Activated CD8-positive, alpha-beta memory T cell treated with anti-CD3 and anti-CD28 coated beads, Interleukin-2, amount 50 U/mL, for 24 hours (primary cell): ENCODE data around the gene VPS35L.
"Not testable (repeated sequence)": the region's sequence is repeated elsewhere in the genome, so short reads cannot be mapped to it uniquely, and the experiment has no call there.

Source experiments
- DNase-seq: peaks from one replicate; pipeline ENCODE4 v3.0.0-alpha.2; 2020; ENCODE audit errors: extremely low read depth

Gene VPS35L

DNA sequence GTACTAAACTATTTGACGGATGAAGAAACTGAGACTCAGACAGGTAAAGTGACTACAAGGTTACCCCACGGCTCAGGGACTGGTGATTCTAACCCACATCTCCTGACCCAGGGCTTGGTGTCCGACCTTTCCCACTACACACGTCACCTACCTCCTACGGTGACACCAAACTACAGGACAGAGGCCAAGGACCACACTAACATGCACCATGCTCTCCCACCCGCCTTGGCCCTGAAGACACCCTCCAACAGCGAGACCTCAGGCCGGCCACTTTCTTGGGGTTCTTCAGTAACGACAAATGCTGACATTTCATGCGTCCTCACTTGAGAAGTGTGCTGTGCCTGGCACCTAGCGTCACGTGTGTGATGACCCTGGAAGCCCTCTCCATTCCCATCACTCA is 156.1 kb downstream of the VPS35L start:
- no peak for DNase-seq

DNA sequence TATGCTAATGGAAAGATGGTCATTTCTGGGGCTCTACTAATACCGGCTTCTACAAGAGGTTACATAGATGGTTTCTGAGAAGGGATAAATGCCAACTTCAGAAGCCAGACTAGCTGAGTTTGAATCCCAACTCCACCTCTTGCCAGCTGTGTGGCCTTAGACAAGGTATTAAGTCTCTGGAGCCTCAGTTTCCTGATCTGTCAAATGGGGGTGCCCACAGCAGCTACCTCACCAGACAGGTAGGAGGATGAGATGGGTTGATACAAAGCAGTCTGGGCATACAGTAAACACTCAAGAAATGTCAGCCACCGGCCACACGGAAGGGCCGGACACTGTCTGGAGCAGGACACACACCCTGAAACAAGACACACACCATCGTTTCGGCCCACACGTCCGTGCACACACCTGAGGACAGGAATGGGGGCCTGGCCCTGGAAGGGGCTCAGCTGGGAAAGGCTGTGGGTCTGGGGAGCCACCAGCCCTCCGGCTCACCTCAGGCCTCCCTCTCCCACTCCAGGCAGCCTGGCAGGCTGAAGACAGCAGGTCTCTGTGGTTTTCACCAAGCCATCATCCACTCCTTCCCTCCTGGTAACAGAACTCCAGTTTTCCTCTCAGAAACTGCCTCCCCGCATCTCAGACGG is 157.0 kb downstream of the VPS35L start:
- DNase-seq: no peak

DNA sequence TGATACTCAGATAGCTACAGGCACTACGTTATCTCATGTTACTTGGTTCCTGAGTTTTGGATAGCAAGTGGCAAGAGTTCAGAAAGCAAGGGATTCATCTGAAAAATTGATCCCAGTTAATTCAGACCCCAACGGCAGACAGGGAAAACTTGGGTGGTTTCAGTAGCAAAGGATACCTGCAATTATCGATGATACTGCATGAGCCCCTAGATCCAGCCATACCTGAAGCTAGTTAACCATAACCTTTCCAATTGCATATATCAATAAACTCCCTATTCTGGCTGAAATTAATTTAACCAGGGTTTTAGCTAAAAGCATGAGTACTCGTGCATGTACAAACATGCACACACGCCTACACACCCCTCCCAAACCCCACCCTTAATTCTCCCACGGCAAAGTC is 158.2 kb downstream of the VPS35L start:
- DNase-seq: no peak

DNA sequence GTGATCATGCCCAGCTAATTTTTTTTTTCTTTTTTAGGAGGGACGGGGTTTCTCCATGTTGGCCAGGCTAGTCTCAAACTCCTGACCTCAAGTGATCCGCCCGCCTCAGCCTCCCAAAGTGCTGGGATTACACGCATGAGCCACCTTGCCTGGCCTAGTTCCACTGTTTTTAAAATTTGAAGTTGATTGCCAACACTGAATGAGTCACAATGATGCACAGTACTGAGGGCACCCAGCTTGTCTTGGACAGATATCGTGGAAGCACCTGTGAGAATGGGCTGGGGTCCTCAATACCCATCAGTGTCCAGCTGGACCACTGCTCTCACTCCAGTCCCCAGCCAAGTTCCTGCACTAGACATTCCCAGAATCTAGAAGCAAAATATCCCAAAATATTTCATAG is 160.1 kb downstream of the VPS35L start:
- no peak for DNase-seq

DNA sequence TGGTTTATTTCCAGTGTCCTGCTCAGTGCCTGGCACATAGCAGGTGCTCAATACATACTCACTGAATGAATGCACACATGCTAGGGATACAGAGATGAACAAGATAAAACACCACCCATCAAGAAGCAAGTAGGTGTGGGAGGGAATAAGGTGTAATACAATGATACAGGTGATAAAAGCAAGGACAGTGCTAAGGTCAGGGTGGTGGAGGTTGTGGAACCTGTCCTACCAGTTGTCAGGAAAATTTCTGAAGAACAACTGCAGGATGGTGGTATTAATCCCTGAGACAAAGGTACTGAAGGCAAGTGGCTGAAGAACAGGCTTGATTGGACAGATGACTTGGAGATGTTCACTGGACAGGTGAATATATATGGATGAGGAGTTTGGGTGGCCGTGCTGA is 160.7 kb downstream of the VPS35L start:
- DNase-seq: no peak

DNA sequence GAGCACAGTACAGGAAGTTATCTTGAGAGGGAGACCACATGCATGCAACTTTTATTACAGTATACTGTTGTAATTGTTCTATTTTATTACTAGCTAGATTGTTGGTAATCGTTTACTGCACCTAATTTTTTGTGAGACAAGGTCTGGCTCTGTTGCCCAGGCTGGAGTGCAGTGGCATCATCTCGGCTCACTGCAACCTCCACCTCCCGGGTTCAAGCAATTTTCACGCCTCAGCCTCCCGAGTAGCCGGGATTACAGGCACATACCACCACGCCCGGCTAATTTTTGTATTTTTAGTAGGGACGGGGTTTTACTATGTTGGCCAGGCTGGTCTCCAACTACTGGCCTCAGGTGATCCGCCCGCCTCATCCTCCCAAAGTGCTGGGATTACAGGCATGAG is 161.2 kb downstream of the VPS35L start:
- not testable (repeated sequence) for DNase-seq

DNA sequence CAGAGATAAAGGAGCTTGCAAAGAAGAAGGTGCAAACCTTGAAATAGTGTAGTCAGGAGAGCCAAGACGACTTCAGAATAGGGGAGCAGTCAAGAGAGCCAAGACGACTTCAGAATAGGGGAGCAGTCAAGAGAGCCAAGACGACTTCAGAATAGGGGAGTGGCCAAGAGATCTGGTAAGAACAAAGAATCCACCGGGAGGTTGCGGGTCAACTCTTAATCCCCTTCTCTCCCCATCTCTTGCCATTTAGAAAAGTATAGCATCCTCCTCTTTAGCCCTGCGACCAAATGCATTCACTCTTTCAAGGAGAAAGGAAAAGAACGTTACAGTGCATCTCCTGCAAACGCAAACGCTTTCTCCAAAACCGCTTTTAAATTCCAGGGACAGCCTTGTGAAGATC is 161.8 kb downstream of the VPS35L start:
- no peak for DNase-seq

DNA sequence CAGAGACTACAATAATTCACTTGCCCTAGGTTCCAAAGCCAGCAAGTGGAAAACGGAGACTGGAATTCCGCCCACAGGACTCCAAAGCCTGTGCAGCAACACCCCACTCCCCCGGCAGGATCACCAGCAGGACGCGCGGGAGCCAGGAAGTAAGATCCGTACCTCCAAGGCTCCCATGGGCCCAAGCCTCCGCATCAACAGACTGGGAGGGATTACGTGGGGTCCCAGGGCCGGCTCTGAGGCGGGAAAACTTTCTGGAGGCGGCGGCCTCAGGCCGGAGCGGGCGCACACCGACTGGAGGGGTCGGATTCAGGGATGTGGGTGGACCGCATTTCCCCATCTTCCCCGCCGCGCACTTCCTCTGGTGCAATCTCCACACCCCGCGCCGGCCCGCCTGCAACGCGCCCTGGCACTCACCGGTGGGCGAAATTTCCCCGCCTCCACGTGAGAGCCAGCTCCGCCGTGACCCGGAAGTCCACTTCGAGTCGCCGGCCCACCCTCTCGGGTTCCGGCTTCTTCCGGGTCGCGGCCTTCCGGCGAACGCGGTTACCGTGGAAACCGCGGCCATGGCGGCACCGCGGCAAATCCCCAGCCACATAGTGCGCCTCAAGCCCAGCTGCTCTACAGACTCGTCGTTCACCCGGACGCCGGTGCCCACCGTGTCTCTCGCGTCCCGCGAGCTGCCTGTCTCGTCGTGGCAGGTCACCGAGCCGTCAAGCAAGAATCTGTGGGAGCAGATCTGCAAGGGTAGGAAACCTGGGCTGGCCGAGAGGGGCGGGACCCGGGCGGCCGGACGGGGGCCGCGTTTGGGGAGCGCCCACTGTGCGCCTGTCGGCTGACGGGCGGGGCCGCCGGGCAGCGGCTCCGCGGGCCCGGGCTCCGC is 162.5 kb downstream of the VPS35L start, which contains the start of the genes IQCK and KNOP1:
Gene IQCK (plus strand): TSS at position 531 of the 883 bp plus-strand sequence. CDS start 36 bp downstream, at position 567.
Gene KNOP1 (minus strand): TSS at position 487 of the 883 bp plus-strand sequence. CDS start 3,192 bp downstream, outside the sequence.
- DNase-seq: peak; percentile 78

DNA sequence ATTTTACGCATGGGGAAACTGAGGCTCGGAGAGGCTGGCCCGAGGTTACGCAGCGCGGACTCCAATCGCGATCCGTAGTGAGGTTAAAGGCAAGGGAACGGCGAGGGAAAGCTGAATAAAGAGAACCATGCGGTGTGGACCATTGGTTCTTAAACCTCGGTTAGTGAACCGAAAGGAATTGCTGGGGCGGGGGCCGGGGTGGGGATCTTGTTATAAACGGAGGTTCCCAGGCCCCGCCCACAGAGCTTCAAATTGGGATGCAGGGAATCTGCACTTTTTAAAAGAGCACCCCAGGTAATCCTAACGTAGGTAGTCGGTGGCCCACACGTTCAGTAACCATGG is 163.1 kb downstream of the VPS35L start:
- no peak for DNase-seq

DNA sequence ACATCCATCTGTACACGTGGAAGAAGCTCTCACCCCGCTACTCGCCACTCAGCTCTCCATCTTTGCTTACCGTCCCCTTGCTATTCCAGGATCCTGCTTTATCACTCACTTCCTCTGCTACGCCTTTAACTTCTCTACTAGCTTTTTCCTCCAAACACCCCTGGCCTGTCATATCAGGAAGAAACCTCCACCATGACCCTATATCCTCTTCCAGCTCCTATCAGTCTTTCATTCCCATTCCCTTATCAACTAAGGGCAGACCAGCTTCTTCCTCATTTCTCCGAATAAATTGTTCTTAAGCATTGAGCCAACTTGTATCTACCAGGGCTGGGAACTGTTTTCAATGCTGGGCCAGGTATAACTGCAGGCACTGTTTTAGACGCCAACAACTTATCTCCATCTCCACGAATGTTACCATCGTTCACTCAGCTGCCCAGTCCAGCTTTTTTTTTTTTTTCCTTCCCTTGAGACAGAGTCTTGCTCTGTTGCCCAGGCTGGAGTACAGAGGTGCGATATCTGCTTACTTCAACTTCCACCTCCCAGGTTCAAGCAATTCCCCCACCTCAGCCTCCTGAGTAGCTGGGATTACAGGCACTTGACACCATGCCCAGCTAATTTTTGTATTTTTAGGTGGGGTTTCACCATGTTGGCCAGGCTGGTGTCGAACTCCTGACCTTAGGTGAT is 166.9 kb downstream of the VPS35L start:
- DNase-seq: no peak

DNA sequence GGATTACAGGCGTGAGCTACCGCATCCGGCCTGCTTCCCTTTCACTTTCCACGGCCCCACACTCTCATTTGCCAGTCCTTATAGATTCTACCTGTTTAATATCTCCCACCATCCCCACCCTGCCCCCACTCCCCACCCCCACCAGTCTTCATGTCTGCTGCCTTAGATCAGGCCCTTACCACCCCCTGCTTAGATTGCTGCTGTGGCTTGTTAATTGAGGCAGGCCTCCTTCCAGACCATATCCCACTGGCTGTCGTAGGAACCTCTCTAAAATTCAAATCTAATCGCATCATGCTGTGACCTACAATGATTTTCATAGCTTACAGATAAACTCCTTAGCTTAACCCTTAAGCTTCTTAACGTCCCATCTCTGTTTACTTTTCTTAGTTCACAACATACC is 167.5 kb downstream of the VPS35L start:
- DNase-seq: no peak

DNA sequence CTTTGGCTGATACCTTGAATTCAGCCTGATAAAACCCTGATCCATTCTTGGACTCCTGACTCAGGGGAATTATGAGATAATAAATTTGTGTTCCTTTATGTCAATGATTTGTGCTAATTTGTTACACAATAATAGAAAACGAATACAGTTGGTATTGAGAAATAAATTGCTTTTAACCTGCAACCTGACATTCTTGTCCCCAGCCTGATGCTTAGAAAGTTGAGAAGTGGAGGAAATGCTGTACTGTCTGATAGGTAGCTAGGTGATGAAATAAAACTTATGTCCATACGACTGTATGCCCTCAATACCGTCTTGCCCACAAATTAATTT is 173.1 kb downstream of the VPS35L start:
- DNase-seq: no peak

DNA sequence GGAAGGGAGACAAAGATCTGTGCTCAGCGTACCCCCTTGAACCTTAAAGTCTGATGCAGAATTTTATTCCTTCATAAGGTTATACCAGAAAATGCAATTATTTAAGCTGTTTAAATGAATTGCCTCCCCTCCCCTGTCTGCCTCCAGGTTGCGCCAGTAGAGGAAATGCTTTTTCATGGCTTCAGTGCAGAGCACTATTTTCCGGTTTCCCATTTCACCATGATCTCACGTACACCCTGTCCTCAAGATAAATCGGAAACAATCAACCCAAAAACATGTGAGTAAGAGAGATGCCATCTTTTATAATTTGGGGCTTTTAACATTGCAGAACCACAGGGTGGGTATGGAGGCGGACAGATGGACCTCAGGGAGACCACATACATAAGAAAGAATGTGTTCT is 178.0 kb downstream of the VPS35L start:
- no peak for DNase-seq

DNA sequence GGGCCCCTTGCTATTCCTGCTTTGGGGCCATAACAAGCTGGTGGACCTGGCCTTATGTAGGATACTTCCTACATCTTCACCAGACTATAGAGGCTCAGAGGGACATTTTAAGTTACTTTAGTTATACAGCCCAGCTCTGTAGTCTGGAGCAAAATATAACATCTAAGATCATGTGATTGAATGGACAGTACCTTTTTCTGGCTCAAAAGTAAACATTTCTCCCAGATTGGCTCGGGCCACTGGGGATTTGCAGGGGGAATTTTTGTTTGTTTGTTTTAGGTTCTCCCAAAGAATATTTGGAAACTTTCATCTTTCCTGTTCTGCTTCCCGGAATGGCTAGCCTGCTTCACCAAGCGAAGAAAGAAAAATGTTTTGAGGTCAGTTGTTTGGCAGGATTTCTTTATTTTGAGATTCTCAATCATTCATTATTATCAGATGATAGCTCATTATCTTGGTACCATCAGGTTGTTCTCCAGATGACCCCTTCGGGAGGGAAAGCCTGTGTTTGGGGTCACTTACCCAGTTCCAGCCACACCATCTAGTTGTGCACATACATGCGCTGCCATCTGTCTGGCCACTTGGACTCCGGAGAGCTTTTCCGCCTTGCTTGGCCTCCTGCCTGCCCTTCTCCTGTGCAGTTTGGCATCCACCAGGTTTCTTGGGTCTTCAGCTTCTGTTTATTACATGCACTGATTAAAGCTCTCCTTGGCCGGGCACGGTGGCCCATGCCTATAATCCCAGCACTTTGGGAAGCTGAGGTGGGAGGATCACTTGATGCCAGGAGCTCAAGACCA is 179.8 kb downstream of the VPS35L start:
- no peak for DNase-seq

DNA sequence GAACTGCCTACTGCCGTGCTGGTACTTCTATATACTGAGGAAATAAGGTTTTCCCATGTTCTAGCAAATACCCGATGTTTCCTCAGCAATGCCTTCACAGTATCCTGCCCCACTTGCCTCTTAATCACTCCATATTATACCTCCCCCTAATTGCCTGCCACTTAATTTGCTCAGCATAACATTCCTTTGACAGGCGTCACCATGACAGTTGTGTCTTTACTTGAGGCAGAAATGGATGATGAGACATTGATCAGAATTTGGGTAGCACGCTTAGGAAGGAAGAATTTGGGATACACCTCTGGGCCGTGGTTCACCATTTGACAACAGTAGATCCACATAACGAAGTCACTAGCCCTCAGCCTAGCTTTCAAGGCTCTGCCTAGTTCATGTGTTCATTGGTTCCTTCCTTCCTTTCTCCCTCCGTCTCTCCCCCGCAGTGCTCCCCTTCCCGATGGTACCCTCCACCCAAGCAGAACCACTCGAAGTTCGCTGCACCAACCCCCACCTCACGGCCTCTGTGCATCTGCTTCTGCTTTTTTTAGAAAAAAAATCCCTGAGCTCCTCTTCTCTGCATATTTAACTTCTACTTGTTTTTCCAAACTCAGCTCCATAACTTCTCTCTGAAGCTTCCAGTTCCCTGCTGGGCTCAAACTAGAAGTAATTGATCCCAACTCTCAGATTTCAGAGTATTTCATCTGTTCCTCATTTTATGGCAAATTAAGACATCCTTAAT is 182.0 kb downstream of the VPS35L start:
- no peak for DNase-seq

DNA sequence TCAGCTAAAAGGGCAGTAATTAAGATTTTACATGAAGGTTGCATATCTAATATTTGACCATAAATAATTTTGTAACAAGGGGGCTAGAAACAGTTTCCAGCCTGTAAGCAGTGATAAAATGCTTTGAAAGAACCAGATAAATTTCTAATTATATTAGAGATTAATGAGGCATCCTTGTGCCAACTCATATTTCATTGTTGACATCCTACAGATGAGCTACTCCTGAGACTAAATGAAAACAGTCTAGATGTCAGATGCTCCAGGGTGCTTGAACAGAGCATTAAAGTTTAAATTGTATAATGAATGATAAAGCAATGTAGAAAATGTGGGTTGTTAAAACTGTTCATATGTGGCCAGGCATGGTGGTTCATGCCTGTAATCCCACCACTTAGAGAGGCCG is 185.9 kb downstream of the VPS35L start:
- DNase-seq: no peak

DNA sequence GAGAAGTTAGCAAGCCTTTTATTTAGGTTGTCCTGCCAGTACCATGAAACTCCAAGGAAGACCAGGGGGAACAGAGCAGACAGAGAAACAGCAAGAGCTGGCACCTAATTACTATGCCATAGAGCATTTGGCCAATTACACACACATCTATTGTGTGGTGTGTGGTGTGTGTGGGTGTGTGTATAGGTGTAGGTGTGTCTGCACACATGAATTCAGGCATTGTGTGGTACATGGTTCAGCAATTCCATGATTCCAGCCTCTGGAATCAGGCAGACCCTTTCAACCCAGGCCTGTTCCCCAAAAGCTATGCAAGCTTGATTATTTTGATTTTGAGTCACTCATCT is 188.3 kb downstream of the VPS35L start:
- DNase-seq: no peak

DNA sequence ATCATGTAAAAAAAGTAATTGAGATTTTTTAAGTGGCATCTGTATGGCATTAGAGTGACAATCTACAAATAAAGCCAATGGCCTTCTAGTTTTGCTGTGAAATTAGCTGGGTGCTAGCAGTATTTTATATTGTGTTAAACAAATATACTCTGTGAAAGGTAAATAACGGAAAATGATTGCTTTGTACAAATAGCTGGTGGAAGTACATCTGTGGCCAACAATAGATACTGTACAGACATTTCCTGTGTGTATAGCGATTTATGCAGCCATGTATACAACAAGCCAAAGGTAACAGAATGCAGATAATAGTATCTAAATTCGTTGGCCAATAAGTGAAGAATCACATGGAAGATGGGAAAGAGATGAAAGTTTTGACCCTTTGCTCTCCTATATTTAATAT is 189.2 kb downstream of the VPS35L start:
- DNase-seq: no peak

DNA sequence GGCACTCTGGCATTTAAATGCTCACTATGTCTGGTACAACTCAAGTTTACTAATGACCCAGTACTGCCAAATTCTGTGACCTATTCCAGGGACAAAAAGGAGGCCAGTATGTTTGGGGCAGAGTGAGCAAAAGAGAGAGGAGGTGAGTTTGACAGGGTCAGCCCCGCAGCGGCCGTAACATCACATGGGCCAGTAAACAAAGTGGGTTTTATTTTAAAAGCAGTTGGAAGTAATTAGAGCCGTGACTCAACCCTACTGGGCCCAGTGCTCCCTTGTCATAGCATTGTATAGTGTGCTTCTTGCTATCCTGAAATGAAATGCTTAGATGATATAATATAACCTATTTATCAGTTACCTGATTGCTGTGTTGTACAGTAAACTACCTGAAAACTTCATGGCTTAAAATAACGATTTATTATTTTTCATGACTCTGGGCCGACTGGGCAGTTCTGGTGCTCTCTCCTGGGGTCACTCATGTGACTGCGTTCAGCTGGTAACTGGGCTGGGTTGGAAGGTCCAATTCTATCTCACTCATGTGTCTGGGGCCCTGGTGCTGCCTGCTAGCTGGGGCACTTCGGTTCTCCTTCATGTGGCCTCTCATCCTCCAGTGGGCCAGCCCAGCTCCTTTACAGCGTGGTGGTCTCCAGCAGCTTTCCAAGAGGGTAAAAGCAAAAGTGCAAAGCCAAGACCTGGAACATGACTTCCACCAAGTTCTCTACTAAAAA is 189.9 kb downstream of the VPS35L start:
- no peak for DNase-seq

DNA sequence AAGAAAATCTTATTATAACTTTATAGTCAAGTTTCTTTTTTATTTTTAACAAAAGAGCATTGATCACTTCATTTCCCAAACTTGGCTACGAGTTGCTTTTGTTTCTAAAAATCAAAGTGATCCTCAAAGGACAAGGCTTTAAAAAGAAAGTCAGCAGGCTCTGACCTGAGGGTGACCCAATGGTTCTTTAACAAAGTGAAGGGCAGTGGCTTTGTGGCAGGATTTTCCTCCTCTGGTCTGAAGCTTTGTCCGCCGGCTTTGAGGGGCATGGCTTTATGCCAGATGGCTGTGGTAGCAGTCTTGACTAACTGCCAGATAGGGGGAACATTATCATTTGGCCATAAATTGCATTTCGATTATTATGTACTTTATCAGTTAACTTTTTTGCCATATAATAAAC is 191.1 kb downstream of the VPS35L start:
- DNase-seq: no peak
